ENCODE results near the gene OOEP.
"Not testable (repeated sequence)": the region's sequence is repeated elsewhere in the genome, so short reads cannot be mapped to it uniquely, and the experiment has no call there.

OOEP gene

DNA sequence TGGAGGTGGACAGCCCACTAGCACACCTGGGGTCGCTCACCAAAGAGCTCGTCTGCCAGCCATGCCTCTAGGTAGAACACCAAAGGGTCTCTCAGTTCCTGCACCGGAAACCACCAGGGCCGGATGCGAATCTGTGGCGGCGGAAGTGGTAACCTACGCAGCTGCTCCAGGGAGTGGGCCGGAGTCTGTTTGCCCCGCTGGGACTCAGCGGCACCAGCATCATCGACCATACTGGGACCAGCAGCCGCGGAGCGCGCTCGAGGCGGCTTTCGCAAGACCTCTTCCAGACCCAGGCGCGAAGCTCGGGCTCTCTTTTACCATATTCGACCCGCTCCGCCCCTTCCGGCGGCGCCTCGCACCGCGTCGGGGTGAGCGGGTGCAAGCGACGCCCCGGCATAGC lies at the start of gene OOEP:
OOEP (minus strand) TSS at position 335 of the 400 bp plus-strand sequence; CDS start at position 230, 105 bp downstream.
- no peak for DNase-seq

DNA sequence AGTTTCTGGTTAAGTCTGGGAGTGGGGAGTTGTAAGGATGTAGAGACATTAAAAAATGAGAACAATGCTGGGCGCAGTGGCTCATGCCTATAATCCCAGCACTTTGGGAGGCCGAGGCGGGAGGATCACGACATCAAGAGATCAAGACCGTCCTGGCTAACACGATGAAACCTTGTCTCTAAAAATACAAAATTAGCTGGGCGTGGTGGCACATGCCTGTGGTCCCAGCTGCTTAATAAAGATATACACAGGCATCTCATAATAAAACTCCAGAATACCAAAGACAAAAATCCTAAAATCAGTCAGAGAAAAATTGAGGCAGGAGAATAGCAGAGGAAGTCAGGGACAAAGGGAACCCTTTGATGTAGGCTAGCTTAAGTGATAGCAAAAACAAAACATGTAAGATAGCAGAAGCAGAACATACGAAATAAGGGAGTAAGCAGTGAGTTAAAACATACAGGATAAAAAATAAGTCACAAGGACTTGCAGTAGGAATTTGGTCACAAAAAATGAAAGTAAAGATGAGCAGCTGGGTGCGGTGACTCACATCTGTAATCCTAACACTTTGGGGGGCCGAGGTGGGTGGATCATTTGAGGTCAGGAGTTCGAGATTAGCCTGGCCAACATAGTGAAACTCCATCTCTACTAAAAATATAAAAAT lies 48.5 kb upstream of the OOEP start:
- DNase-seq = no peak

DNA sequence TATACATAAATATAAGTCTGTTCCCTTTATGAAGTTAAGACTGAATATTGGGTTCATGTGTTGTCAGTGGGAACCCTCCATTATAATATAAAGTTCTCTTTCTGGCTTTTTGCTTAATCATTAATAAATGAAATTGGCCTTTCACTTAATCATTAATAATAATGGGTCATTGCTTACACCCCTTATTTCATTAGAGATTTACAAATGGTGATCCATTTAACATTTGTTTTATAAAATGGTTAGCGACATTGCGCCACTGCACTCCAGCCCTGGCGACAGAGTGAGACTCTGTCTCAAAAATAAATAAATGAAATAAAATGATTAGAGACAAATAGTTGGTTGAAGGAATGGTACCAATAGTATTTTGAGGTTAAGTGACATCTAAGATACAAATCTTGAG lies 43.4 kb upstream of the OOEP start:
- no peak for DNase-seq

DNA sequence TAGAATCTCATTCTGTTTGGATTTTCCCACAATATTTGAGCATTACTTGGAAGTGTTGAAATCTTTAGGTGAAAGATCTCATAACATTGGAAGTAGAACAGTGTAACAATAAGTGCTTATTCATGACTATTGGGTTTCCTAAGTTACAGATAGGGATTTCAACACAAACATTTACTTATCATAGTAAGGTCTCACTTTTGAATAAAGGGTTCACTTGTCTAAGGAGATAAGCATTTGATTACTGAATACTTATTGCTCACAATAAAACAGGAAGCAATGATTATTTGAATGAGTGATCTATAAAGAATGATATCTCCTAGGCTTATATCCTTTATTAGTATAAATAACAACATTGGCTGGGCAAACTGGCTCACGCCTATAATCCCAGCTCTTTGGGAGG lies 39.7 kb upstream of the OOEP start:
- no peak for DNase-seq

DNA sequence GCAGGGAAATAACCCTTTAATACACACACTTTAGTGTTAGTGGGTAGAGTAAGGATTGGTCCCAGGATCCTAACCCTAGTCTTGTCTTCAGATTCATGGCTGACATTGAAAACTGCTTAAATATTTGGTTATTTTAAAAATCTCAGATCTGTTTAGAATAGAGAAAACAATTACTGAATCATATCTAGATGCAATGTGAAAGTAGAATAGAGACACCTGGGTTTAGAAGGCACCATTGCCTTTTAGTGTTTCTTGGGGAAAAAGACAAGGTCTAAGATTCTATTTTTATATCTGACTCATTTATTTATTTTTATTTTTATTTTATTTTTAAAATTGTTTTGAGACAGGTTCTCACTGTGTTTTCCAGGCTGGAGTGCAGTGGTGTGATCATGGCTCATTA lies 31.0 kb upstream of the OOEP start:
- DNase-seq = no peak

DNA sequence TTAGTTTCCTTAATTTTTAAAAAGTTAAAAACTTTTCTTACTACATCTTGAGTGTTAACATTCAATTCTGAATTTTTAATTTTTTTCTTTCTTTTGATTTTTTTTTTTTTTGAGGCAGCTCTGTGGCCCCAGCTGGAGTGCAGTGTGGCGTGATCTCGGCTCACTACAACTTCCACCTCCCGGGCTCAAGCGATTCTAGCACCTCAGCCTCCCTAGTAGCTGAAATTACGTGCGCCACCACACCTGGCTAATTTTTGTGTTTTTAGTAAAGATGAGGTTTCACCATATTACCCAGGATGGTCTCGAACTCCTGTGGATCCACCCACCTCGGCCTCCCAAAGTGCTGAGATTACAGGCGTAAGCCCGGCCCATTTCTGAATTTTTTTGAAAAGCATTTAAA lies 26.2 kb upstream of the OOEP start:
- no peak for DNase-seq

DNA sequence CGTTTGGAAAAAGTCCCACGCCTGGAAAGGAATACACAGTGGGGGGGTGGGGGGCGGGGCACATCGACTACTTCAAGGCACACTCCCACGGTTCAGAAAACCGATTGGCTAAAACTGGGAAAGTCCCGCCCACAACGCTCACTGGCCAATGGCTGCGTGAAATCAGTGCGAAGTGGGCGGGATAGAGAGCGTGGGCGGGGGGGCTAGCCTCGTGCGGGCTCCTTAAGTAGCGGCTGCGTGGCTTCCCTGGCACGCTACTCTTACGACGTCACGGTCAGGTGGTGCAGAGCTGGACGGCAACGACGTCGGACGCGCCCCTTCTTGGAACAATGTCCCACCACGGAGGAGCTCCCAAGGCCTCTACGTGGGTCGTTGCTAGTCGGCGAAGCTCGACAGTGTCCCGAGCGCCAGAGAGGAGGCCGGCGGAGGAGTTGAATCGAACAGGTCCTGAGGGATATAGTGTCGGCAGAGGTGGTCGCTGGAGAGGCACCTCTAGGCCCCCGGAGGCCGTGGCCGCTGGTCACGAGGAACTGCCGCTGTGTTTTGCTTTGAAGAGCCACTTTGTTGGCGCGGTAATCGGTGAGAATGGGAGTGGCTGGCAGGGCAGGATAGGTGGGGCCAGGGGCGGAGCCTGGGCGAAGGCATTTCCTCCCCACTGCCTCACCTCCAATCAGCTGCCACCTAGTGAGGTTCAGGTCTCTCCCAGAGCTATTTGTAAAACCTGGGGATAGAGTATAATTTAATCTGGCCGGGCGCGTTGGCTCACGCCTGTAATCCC lies 25.1 kb upstream of the OOEP start, which contains the start of gene DDX43:
DDX43 (plus strand) TSS at position 252 of the 778 bp plus-strand sequence; CDS start at position 330, 78 bp downstream.
- no peak for DNase-seq

DNA sequence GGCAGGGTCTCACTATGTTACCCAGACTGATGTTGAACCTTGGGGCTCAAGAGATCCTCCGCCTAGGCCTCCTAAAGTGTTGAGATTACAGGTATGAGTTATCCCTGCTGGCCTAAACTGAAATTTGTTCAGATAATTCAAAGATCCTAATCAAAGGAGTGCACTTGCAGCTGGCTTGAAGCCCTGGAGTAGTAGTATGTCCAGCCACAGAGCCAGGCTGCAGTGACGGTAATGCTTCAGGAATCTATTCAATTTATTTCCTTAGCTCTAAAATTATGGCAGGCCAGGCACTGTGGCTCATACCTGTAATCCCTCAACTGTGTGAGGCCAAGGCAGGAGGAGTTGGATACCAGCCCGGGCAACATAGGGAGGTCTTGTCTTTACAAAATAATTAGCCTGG lies 23.6 kb upstream of the OOEP start:
- DNase-seq = no peak

DNA sequence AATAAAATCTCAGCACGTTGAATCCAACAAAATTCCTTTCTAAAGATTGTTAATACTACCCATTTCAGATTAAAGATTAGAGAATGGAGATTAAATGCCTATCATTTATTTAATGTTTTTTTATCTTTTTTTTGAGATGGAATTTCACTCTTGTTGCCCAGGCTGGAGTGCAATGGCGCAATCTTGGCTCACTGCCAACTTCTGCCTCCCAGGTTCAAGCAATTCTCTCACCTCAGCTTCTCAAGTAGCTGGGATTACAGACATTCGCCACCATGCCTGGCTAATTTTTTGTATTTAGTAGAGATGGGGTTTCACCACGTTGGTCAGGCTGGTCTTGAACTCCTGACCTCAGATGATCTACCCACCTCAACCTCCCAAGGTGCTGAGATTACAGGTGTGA lies 22.5 kb upstream of the OOEP start:
- DNase-seq = not testable (repeated sequence)

DNA sequence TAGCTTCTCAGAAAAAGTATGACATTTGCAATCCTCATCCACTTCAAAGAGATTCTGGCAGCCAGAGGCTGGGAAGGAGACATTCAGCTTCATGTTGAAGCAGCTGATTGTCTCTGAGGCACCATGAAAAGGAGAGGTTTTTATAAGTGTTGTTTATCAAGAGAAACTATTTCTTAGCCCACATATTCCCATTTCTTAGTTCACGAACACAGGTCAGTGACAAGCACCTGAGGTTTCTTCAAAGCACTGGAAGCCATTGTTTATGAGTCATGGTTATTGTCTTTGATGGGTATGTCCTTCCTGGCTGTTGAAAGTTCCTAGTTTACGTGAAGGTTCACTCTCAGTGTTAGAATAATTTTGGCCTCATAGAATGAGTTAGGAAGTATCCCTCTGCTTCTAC lies 22.0 kb upstream of the OOEP start:
- DNase-seq = no peak

DNA sequence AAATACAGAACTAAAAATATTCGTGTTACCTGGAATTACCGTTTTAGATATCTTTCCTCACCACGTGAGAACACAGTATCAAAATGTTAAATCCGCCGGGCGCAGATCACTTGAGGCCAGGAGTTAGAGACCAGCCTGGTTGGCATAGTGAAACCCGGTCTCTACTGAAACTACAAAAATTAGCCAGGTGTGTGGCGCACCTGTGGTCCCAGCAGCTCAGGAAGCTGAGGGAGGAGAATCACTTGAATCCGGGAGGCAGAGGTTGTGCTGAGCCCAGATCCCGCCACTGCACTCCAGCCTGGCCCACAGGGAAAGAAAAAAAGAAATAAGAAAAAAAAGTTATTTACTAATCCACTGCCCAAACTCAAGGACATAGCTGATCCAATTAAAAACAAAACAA lies 20.2 kb upstream of the OOEP start:
- peak in 1 of 2 experiments; percentile 18 for DNase-seq

DNA sequence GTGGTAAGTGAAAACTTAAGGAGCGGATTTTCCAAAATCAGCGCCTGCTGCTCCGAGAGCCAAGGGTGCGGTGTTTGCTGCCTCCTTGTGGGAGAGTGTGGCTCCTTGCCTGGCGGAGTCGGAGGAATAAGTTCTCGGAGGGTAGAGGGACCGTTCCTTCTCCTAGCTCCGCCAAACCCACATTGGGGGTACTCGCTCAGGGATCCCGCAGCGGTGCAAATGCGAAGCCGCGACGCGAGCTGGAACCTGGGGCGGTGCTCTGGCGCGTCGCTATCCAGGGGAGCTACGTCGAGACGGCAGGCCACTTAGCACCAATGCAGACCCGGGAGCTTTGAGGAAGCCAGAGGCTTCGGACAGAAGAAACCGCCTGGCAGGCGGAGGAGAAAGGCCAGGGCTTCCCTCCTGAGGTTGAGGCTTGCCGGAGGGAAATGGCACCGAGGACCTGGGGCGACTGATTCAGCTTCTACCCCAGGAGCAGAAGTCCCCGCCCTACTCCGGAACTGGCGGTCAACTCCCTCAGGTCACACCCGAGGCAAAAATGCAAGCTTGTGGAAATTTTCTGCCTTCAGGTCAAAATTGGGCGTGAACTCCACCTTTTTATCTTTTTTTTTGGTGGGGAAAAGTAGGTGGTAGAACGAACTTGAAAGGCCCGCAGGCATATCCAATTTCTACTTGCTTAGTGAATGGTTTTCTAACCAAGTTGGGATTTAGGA lies 19.3 kb upstream of the OOEP start:
- peak; percentile 14 to 77 for DNase-seq

DNA sequence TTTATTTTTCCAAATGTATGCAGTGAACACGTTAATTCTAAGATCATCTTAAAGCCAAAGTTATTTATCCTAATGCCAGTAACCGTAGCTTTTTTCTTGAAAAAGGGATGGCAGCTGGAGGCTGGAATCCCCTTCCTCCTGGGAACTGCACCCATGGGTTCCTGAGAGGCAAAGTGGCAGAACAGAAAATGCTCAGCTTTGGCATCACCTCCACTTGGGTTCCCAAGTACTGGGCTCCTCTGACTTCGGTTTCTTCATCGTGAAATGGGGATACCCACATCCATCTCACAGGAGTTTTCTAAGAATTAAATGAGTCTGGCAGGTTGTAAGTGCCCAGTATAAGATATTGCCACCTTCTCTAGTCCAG lies 18.7 kb upstream of the OOEP start:
- DNase-seq = peak in 1 of 2 experiments; percentile 26

DNA sequence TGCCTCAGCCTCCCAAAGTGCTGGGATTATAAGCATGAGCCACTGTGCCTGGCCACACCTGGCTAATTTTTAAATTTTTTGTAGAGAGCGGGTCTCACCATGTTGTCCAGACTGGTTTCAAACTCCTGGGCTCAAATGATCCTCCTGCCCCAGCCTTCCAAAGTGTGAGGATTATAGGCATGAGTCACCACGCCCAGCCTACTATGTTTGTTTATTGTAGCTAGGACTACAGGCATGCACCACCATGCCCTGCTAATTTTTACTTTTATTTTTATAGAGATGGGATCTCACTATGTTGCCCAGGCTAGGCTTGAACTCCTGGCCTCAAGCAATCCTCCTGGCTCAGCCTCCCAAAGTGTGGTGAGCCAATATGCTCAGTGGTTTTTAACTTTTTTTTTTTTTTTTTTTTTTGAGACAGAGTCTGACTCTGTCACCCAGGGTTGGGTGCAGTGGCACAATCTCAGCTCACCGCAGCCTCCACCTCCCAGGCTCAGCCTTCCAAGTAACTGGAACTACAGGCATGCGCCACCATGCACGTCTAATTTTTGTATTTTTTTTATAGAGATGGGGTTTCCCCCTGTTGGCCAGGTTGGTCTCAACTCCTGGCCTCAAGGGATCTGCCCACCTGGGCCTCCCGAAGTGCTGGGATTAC lies 12.9 kb upstream of the OOEP start:
- DNase-seq = no peak

DNA sequence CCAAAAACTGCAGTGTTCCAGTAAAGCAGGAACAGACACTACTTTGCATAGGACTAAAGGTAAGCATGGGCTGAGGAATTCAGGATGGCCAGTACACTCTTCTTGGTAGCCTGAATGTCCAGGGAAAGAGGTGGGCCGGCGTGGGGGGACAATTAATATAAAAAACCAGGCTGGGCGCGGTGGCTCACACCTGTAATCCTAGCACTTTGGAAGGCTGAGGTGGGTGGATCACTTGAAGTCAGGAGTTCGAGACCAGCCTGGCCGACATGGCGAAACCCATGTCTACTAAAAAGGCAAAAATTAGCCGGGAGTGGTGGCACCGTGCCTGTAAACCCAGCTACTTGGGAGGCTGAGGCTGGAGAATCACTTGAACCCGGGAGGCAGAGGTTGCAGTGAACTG lies 11.8 kb upstream of the OOEP start:
- not testable (repeated sequence) for DNase-seq

DNA sequence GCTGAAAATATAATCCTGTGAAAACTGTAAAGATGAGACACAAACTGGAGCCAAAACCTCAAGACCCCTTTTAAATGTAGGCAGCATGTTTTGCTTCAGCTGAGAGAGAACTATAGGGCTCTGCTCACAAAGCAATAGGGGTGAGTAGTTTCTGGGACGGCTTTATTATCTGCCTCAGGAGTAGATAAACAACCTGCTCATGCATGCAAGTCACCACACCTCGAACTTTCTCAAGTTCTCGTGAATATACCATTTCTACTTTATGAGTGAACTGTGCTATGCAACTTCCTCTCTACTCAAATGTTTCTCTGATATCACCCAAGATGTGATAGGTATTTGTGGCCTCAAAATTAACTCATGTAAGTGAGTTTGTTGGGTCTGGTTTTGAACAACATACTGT lies 7.5 kb upstream of the OOEP start:
- no peak for DNase-seq

DNA sequence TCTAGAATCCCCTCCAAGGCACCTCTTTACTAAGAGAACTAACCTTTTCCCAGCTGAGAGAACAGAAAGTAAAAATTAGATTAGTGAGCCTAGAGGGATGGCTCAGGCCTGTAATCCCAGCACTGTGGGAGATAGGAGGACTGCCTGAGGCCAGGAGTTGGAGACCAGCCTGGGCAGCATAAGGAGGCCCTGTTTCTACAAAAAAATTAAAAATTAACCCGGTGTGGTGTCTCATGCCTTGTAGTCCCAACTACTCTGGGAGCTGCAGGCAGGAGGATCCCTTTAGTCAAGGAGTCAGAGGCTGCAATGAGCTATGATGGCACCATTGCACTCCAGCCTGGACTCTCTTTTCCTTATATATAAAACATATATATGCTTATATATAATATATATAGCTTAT lies 5.5 kb upstream of the OOEP start:
- DNase-seq = no peak

DNA sequence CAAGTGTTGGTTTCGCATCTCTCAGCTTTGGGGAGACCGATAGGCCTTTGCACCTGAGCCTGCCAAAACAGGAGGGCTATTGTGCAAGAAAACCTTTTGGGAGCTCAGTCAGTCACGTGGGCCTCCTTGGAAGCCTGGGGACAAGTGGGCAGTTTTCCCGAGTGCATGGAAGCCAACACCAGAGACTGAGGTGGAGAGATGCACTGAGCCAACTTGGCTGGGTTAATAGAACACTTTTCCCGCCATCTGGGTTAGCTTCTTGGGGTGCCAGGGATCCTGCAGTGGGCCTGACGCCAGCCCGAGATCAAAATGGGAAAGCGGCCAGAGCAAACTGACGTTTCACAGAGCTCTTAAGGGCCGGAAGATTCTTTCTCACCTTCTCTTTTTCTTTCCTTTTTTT lies 2.8 kb upstream of the OOEP start:
- DNase-seq = no peak

DNA sequence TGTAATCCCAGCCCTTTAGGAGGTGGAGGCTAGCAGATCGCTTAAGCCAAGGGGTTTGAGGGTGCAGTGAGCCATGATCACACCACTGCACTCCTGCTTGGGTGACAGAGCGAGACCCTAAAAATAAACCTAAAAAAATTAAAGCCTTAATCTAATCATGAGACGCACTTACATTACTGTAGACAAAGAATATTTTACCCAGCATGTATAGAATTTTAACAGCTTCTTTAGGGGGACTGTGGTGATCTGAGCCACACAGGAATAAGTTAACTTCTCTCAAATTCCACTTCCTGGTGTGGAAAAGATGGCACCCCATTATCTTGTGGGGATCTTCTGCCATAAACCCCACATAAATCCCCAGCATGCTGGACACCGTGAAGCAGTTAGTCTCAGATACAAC lies 2.3 kb upstream of the OOEP start:
- DNase-seq = no peak

DNA sequence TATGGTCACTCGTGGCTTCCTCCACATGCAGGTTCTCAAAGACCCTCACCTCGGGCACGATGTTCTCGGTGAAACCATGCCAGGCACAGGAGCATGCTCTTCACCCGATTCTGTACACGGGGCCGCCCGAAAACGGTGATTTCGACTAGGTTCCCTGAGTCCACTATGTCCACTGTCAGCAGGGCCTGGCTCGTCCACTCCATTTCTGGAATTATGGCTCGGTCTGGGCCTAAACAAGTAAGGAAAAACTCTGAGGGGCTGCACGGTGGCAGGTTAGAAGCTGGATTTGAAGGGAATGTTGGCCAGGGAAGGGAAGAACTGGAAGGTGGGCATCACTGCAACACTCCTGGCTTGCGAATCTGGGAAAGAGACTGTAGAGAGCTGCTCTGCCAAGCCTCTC lies 540 bp downstream of the OOEP start:
- DNase-seq = no peak

DNA sequence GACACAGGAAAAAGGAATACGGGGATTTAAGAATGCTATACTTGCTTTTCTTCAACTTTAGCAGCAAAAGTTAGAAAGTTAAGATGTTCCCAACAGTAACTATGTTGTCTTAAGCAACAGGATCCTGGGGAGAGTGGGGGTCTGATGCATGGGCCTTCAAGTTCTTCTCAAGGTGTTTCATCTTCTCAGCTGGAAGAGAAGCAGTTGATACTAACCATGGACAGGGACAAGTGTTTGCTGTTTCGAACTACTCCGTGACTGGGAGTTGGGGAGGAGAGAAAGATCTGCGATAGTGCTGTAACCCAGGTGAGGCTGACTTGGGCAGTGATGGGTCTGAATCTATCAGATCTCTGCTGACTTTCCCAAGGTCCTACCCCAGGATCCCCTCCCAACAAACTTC lies 1.0 kb downstream of the OOEP start:
- DNase-seq = no peak

DNA sequence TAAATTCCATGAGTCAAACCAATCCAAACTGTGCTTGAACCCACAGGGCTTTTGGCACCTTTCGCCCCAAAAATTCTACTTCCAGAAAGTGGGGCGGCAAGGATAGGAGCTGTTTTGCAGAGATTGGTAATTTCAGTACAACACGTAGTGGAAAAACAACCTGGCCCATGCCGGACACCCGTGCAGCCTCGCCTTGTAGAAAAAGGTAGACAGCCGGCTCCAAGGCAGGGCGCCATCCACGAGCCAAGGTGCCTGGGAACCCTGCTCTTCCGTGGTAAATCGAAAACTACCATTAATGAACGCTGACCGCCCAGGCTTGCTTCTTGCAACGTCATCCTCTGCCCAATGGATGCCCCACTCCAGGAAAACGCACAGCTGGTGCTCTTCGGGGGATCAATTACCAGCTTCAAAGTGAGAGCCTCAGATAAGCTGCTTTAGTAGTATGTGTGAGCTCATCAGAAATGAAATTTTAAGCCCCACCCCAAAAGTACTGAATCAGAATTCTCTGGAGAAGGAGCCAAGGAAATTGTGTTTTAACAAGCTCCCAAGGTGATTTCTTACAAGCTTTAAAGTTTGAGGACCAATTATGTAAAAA lies 1.8 kb downstream of the OOEP start:
- DNase-seq = no peak

DNA sequence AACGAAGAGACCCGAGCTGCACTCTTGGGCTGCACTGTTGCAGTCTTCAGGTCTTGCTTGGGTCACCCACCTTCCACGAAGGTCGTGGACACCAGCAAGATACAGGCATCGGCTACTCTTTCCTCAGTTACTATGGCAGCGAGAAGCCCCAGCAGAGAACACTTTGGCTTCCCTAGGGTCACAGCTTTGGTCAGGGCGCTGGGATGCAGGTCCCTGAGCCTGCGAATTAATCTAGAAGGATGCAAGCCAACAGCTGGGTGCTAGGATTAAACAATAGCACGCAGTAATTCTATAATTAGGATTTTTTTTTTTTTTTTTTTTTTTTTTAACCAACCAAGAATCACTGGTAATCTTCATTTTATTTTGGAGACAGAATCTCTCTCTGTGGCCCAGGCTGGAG lies 5.1 kb downstream of the OOEP start:
- no peak for DNase-seq

Measured in NCI-H526 (cell line).